Trophoblast cell (in vitro differentiated cells and primary cell): ENCODE results near the gene ANKRD18B.
"Not testable (repeated sequence)": the region's sequence is repeated elsewhere in the genome, so short reads cannot be mapped to it uniquely, and the experiment has no call there.

ENCODE experiments used
- DNase-seq, 2 donors: peaks; one replicate each; pipeline ENCODE4 v3.0.0-alpha.2; 2016
- H2AFZ ChIP-seq: 2 replicates; pipeline ENCODE4 v1.6.1; 2013; ENCODE audit warnings: low read length, moderate library complexity, mild to moderate bottlenecking; ENCODE audit not compliant: insufficient read depth, poor library complexity
- H2AK5ac ChIP-seq: 2 replicates; pipeline ENCODE4 v1.6.1; 2013; ENCODE audit warnings: mild to moderate bottlenecking, low read length
- H2BK120ac ChIP-seq: 2 replicates; pipeline ENCODE4 v1.6.1; 2013; ENCODE audit warnings: low read length, mild to moderate bottlenecking, moderate library complexity; ENCODE audit not compliant: insufficient read depth, poor library complexity
- H2BK12ac ChIP-seq: 2 replicates; pipeline ENCODE4 v1.6.1; 2013; ENCODE audit warnings: mild to moderate bottlenecking, low read length, moderate library complexity
- H2BK5ac ChIP-seq: 2 replicates; pipeline ENCODE4 v1.6.1; 2013; ENCODE audit warnings: low read length, low read depth, moderate library complexity, mild to moderate bottlenecking; ENCODE audit not compliant: poor library complexity
- H3K14ac ChIP-seq: 2 replicates; pipeline ENCODE4 v1.6.1; 2013; ENCODE audit warnings: mild to moderate bottlenecking, low read length
- H3K18ac ChIP-seq: 2 replicates; pipeline ENCODE4 v1.6.1; 2013; ENCODE audit warnings: mild to moderate bottlenecking, low read length
- H3K23ac ChIP-seq: 2 replicates; pipeline ENCODE4 v1.6.1; 2013; ENCODE audit warnings: low read length
- H3K27ac ChIP-seq: 2 replicates; pipeline ENCODE4 v1.5.1; 2013; ENCODE audit warnings: low read depth, mild to moderate bottlenecking, inconsistent platforms, low read length, moderate library complexity
- H3K27me3 ChIP-seq: 2 replicates; pipeline ENCODE4 v1.6.1; 2013; ENCODE audit warnings: inconsistent platforms, mild to moderate bottlenecking, low read length, moderate library complexity; ENCODE audit not compliant: insufficient read depth
- H3K36me3 ChIP-seq, 2 experiments: 1 replicate in 1 of 2; 2 replicates in 1 of 2; pipeline ENCODE4 v1.6.1; 2013; ENCODE audit warnings: low read length in 2 of 2, mild to moderate bottlenecking in 2 of 2, moderate library complexity in 1 of 2; ENCODE audit not compliant: insufficient read depth in 2 of 2, control insufficient read depth in 1 of 2
- H3K4ac ChIP-seq: 2 replicates; pipeline ENCODE4 v1.6.1; 2013; ENCODE audit warnings: low read depth, mild to moderate bottlenecking, low read length, moderate library complexity
- H3K4me1 ChIP-seq, 2 experiments: 1 replicate in 1 of 2; 2 replicates in 1 of 2; pipeline ENCODE4 v1.6.1; 2013; ENCODE audit warnings: low read length in 2 of 2, mild to moderate bottlenecking in 2 of 2, moderate library complexity in 1 of 2; ENCODE audit not compliant: insufficient read depth in 2 of 2, control insufficient read depth in 1 of 2
- H3K4me2 ChIP-seq: 2 replicates; pipeline ENCODE4 v1.6.1; 2013; ENCODE audit warnings: inconsistent platforms, mild to moderate bottlenecking, low read length, moderate library complexity
- H3K4me3 ChIP-seq: 2 replicates; pipeline ENCODE4 v1.5.1; 2013; ENCODE audit warnings: mild to moderate bottlenecking, low read depth, low read length, inconsistent platforms
- H3K79me1 ChIP-seq: one replicate; pipeline ENCODE4 v1.6.1; 2013; ENCODE audit warnings: low read length
- H3K79me2 ChIP-seq: 2 replicates; pipeline ENCODE4 v1.6.1; 2013; ENCODE audit warnings: low read length, mild to moderate bottlenecking; ENCODE audit not compliant: control insufficient read depth, insufficient read depth, poor library complexity
- H3K9ac ChIP-seq: 2 replicates; pipeline ENCODE4 v1.6.1; 2013; ENCODE audit warnings: mild to moderate bottlenecking, low read length
- H3K9me3 ChIP-seq: 2 replicates; pipeline ENCODE4 v1.6.1; 2013; ENCODE audit warnings: low read depth, mild to moderate bottlenecking, control low read depth, inconsistent platforms, low read length; ENCODE audit not compliant: insufficient read depth
- H4K12ac ChIP-seq: 2 replicates; pipeline ENCODE4 v1.6.1; 2013; ENCODE audit warnings: low read depth, mild to moderate bottlenecking, low read length, moderate library complexity
- H4K8ac ChIP-seq: 2 replicates; pipeline ENCODE4 v1.6.1; 2013; ENCODE audit warnings: low read depth, mild to moderate bottlenecking, low read length, moderate library complexity
- H4K91ac ChIP-seq: one replicate; pipeline ENCODE4 v1.6.1; 2013; ENCODE audit warnings: low read depth, mild to moderate bottlenecking, low read length, moderate library complexity
- WGBS: extraction: QIAGEN DNeasy Blood & Tissue Kit; methylation state at CpG from one replicate; pipeline ENCODE4 v1.1.7; 2013; ENCODE audit warnings: missing lambda C conversion rate; ENCODE audit not compliant: insufficient read length, insufficient coverage; ENCODE audit errors: extremely low coverage; 5-methylcytosine and 5-hydroxymethylcytosine counted together

Gene ANKRD18B

DNA sequence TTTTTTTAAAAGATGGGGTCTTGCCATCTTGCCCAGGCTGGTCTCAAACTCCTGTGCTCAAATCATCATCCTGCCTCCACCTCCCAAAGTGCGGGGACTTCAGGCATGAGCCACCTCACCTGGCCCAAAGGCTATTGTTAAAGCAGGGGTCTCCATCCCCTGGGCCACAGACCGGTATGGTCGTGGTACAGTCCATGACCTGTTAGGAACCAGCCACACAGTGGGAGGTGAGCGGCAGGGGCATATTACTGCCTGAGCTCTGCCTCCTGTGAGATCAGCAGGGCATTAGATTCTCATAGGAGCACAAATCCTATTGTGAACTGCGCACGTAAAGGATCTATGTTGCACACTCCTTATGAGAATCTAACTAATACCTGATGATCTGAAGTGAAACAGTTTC lies 43.1 kb upstream of the ANKRD18B start:
- H4K91ac ChIP-seq: no peak overlapping the region
- no peak overlapping the region for H4K8ac ChIP-seq
- no peak overlapping the region for H2BK12ac ChIP-seq

GRCh38 chr9:33485312-33485711 lies 38.7 kb upstream of the ANKRD18B start:
- not testable (repeated sequence) for H3K4me1 ChIP-seq, H3K18ac ChIP-seq, H2AK5ac ChIP-seq, H3K14ac ChIP-seq, H3K27ac ChIP-seq, H4K12ac ChIP-seq, H4K91ac ChIP-seq, H3K4me3 ChIP-seq, H4K8ac ChIP-seq, H3K4ac ChIP-seq, H2AFZ ChIP-seq, H3K27me3 ChIP-seq, H3K36me3 ChIP-seq, H3K9me3 ChIP-seq, H2BK120ac ChIP-seq, H2BK5ac ChIP-seq, H3K4me2 ChIP-seq, H2BK12ac ChIP-seq, DNase-seq, H3K9ac ChIP-seq, H3K79me2 ChIP-seq, H3K23ac ChIP-seq, H3K79me1 ChIP-seq

More for the DNA sequence above, 43.1 kb upstream of the ANKRD18B start:
- H3K18ac ChIP-seq: no peak overlapping the region
- no peak overlapping the region for H3K14ac ChIP-seq
- no peak for DNase-seq
- no peak overlapping the region for H4K12ac ChIP-seq
- H2AK5ac ChIP-seq: no peak overlapping the region
- H3K9ac ChIP-seq: no peak overlapping the region
- no peaks in the 10 kb centered on the region for H3K9me3 ChIP-seq
- H2BK5ac ChIP-seq: no peak overlapping the region
- no peaks in the 10 kb centered on the region for H3K79me1 ChIP-seq
- H3K27me3 ChIP-seq: no peaks in the 10 kb centered on the region
- H2AFZ ChIP-seq: no peak overlapping the region
- no peak overlapping the region for H2BK120ac ChIP-seq
- no peak overlapping the region for H3K4me2 ChIP-seq
- H3K79me2 ChIP-seq: no peaks in the 10 kb centered on the region
- no peak overlapping the region for H3K4ac ChIP-seq
- no peak overlapping the region for H3K27ac ChIP-seq
- no peak overlapping the region for H3K4me3 ChIP-seq
- H3K23ac ChIP-seq: no peak overlapping the region
- no CpG with 5 or more reads among the region's 6 CpGs for WGBS
- H3K4me1 ChIP-seq: no peaks in the 10 kb centered on the region
- no peaks in the 10 kb centered on the region for H3K36me3 ChIP-seq

DNA sequence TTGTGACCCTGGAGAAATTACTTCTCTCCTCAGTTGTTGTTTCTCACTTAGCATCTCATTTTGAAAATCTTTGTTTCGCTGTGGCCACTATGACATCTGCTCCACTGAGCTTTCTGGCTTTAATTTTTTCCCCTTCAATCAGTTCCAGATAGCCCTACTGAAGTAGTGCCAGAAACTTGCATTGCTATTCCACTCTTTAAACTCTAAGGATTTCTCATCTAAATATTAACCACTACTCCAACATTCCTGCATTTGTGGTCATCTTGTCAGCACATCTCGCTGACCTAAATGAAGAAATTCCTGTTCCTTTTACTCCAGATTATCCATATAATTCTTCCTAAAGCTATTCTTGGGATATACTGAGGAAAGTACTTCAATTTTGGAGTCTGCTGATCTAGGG lies 35.0 kb upstream of the ANKRD18B start:
- no peak overlapping the region for H2AK5ac ChIP-seq
- H3K23ac ChIP-seq: no peak overlapping the region

GRCh38 chr9:33493819-33494218 lies 30.2 kb upstream of the ANKRD18B start:
- not testable (repeated sequence) for H2AK5ac ChIP-seq, H3K79me2 ChIP-seq, H2BK5ac ChIP-seq, H4K91ac ChIP-seq, H3K79me1 ChIP-seq, H3K4ac ChIP-seq, H3K27ac ChIP-seq, H3K4me3 ChIP-seq, H3K23ac ChIP-seq, H4K8ac ChIP-seq, H3K4me1 ChIP-seq, H3K18ac ChIP-seq, H4K12ac ChIP-seq, H3K9me3 ChIP-seq, H3K36me3 ChIP-seq, H2BK120ac ChIP-seq, H3K27me3 ChIP-seq, H3K4me2 ChIP-seq, H2AFZ ChIP-seq, H2BK12ac ChIP-seq, DNase-seq, H3K9ac ChIP-seq, H3K14ac ChIP-seq
- no CpG with 5 or more reads among the region's 2 CpGs for WGBS

More for the DNA sequence above, 35.0 kb upstream of the ANKRD18B start:
- Histone ChIP-seq H4K8ac (no peak overlapping the region), H3K4me3 (no peak overlapping the region), H3K27ac (no peak overlapping the region), H3K79me2 (no peaks in the 10 kb centered on the region), H4K91ac (no peak overlapping the region), H3K79me1 (no peaks in the 10 kb centered on the region), H3K9ac (no peak overlapping the region), H3K14ac (no peak overlapping the region), H3K27me3 (no peaks in the 10 kb centered on the region), H3K9me3 (no peaks in the 10 kb centered on the region), H2BK120ac (no peak overlapping the region), H2BK12ac (no peak overlapping the region), H3K4ac (no peak overlapping the region), H2AFZ (no peak overlapping the region), H3K18ac (no peak overlapping the region), H3K36me3 (no peaks in the 10 kb centered on the region), H3K4me1 (no peaks in the 10 kb centered on the region), H2BK5ac (no peak overlapping the region), H3K4me2 (no peak overlapping the region), H4K12ac (no peak overlapping the region)
- WGBS: no CpG with 5 or more reads among the region's 2 CpGs
- DNase-seq: no peak
